Brain pericyte (primary cell): Measurements from ENCODE around the gene ZNF334.

ENCODE experiments used
- DNase-seq: peaks from one replicate; pipeline ENCODE4 v3.0.0-alpha.2; 2012; ENCODE audit warnings: low read depth, low spot score

ZNF334 gene

DNA sequence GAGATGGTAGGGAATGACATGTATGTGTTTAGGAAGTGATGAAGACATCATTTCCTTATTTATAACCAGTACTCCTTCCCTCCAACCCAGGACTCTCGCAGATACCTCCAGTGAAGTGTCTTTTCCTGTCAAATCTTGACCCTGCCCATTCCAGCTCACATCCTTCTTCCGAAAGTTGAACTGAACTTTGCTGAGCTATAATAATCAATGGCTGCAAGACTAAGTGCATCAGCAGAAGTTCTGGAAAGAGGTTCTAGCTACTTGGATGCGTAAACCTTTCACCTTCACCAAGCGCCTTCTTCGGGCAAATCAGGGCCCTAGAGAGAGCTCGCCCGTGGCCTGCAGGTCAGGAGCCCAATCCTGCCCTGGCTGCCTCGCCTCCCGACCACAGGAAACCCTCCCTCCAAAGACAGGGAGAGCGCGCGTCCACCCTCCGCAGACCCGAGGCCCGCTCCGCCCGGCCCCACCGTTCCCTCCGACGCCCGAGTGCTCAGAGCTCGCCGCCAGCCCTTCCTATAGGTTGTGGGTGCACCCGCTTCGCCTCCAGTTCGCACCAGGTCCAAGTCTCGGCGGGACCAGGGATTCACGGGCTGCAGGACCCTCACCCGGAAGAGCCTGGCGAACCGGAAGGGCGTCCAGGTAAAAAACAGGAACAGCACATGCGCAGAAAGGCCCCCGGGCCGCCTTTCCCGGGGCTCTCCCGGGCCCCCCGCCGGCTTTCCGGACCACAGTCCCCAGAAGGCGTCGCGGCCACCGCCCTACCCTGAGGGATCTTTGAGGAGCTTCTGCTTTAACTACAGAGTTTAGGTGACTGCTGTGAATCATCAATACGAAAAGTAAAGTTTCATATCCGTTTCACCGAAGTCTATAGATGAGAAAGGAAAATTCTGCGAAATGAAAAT, at the start of gene ZNF334:
Gene ZNF334, minus strand, starts transcription at position 617 of the 902 bp plus-strand sequence. CDS start 1,457 bp downstream, outside the sequence.
- no peak for DNase-seq

DNA sequence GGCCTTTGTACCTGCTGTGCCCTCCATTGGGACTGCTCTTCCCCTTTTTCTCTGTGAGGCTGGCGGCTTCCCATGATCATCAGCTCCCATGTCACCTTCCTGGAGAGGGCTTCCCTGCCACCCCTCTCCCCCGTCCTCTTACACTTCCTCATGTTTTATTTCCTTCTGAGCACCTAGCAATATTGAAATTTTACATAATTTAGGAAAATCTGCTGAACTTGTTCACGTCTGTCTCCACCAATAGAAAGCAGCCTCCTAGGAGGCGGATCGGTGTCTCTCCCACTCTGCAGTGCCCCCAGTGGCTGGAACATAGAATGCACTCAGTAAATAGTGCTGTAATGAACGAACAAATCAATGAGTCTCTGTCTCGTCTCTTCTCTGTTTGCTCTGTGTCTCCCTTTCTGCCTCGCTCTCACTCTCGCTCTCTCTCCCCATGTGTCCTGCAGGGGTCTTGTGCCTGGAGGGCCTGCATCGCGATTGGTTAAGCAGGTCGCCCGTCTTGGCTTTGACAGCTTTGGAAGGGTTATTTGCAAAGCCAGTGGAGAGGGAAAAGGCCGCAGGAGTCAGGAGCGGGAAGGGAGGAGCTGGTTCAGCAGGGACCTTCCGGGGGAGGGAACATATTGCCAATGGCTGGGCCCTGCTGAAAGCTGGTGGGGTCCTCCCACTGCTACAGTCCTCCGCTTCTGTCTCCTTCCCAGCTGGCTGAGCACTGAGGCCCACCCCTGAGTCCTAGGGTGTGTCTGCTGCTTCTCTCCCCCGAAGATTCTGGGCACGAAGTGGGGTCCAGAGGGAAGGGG, 49.2 kb upstream of the ZNF334 start:
- no peak for DNase-seq

DNA sequence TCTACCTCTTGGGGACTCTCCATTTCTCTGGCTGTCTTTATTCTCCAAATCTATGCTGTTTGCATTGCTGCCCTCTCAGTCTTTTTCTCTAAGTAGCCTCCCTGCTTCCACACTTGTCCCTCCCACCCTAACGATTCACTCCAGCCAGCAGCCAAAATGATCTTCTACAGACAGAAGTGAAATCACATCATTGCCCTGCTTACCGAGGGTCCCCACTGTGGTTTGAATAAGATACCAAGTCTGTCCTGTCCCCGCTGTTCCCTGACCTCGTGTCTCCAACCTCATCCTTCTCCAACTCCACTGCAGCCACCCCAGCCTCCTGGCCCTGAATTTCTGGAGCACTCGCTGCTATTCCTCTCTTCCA, 48.6 kb upstream of the ZNF334 start:
- no peak for DNase-seq

DNA sequence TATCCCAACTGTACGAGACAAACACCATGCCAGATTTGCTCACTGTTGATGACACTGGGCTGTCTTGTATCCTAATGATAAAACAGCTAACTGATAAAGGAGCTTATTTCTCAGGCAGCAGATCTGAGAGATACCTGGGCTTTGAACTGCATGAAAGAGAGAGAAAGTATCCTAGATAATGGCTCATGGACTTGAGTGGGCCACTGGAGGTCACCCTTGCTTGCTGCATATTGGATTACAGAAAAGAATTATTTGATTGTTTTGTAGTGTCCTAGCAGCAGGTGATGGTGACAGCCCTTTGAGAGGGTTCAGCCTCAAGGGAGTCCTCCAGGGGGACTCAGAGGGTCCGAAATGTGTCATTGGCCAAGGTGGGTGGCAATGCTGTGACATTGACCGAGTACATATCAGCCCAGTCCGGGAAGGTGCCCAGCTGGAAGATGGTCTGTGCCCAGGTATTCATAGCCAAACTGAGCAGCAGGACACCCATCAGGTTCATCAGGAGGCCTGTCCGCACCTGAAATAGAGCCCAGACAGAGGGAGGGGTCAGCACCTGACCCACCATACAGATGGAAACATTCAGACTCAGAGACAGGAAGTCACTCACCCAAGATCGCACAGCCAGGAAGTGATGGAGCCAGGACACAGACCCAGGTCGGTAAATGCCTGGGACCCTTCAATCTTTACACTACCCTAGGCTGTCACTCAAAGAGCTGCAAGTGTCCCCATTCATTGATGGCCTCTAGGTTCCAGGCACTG, 46.5 kb upstream of the ZNF334 start:
- no peak for DNase-seq

DNA sequence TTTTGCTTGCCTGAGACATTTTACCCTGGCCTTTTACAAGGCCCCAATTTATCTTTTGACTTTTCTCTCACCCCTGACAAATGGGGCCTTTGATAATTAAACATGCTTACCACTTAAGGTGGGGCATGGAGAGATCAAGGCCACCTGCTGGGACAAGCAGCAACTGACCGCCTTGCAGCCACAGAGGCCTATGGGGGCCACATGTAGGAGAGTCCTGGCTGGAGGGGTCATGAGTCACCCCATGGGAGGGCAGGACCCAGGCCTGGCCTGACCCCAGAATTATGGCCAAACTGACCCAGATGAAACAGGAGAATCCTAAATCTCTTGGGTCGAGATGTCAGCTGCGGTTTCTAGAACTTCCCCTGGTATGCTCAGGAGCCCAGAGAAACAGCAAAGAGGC, 45.6 kb upstream of the ZNF334 start:
- DNase-seq, result no peak

DNA sequence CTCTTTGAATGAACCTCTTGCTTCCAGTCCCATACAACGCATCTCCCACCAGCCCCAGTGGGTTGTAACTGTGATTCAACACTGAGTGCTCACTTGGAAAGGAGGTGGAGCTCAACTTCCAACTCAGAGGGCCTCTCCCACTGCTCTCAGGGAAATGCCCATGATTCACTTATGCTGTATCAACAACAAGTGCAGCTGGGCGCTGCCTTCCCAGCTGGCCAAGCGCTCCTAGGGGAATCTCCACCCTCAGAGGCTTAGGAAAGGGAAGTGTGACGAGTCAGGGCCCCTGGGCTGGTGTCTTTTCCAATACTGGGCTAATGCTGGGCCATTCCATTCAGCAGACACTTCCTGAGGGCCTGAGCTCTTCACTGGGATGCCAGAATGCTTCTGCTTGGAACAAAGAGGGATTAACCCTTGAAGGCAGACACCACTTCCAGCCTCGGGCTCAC, 45.2 kb upstream of the ZNF334 start:
- peak; percentile 44 for DNase-seq

DNA sequence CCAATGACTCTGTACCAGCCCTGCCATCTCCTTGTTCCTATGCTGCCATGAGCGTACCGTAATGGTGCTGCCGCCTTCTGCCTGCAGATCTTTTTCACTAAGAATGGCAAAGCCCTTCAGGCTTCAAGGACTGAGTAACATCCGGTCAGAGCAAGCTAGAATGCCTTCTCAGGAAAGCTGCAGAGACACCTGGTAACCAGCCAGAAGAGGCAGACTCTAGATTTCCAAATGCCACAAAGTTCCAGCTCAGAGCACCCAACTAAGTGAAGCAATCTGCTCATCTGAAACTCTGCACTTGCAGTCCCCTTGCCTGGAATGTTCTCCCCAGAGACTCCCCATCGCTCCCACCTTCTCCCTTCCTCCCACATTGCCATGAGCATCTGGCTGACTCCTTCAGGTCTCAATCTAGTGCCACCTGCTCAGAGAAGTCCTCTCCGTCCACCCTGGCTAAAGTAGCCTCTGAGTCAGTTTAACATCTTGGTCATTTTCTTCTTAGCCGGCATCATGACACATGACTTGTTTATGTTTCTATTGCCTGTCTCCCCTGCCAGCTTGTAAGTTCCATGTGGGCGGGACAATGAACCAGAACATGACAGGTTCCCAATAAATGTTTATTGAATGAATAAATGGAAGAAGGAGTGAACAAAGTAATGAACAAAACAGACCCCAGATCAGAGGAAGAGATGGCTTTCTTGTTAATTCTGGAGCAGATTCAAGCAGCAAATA, 44.0 kb upstream of the ZNF334 start:
- DNase-seq, result no peak

DNA sequence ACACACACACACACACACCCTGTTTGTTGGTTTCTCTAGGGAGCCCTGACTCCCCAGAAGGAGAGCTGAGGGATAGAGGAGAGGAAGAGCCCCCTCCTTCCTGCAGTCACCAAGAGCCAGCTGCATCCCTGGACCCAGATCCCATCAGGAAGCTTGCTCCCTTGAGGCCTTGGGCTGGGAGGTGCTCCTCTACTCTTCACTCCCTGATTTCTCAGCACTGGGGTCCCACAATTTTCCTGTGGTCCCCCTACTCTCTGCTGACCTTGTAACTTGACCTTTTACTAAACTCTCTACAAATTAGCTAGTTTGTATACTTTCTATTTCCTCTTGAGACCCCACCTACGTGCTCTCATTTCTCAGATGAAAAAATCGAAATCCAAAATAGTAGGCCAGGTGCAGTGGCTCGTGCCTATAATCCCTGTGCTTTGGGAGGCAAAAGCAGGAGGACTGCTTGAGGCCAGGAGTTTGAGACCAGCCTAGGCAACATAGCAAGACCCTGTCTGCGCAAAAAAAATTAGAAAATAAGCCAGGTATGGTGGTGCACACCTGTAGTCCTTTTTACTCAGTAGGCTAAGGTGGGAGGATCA, 42.1 kb upstream of the ZNF334 start:
- no peak for DNase-seq

DNA sequence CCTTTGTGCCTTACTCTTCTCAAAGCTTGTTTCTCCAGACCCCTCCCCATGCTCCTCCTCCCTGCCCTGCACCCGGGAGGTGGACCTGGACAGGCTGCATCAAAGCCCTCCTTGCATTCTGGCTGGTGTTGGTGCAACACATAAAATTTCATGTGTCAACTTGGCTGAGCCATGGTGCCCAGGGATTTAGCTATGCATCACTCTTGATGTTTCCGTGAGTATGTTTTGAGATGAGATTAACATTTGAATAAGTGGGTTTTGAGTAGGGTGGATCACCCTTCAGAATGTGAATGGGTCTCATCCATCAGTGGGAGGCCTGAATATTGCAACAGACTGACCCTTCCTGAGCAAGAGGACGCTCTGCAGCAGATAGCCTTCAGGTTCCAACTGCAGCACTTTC, 41.5 kb upstream of the ZNF334 start:
- no peak for DNase-seq

DNA sequence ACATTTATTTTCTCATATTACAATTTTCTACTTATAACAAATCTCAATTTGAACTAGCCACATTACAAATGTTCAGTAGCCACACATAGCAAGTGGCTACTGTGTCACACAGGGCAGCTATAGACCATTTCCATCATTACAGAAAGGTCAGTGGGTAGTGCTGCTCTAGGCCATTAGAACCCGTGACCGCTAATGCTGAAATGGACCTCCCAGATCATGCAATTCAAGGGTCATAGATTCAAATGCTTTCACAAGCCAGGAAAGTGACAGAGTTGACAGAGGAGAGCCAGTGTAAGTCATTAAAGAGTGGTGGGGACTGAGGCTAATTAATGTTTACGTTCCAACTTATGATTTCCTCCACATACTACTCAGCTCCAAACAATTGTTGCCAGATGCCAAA, 40.6 kb upstream of the ZNF334 start:
- no peak for DNase-seq

DNA sequence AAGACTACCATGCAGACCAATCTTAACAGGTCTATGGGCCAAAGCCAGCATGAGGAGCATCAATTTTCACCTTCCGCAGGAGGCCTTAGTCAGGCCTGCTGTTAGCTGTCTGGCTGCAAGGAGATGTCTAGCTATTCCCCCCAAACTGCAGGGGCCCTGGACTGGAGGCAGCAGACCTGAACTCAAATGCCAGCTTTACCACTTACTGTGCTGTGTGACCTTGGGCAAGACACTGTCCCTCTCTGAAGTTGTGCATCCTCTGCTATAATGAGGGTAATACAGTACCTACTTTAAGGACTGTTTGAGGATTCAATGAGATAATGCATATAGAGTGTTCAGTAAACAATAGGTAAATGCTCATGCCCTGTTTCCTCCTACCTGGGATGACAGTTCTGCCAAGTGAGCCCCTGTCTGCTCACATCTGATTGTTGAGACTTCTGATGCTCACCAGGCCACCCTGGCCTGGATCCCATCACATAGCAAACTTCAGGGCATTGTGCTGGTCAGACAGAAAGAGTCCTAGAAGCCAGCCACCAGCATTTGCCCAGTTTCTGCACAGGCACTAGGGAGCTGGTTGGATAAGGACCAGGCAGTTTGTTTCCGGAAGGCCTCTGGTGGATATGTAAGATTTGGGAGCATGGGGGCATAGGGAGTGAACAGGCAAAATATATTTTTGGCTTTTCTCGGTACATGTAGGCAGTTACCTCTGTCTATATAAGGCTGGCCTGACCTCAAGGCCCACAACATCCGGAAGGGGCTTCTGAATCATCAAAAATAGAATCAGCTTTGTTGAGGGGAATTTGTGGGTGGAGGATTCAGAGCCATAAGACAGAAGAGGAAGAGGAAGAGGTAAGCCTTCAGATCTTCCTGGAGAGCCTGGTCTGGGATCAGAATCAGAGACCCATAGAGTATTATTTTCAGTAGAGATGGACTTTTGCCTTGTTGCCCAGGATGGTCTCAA, 39.4 kb upstream of the ZNF334 start:
- DNase-seq, result no peak

DNA sequence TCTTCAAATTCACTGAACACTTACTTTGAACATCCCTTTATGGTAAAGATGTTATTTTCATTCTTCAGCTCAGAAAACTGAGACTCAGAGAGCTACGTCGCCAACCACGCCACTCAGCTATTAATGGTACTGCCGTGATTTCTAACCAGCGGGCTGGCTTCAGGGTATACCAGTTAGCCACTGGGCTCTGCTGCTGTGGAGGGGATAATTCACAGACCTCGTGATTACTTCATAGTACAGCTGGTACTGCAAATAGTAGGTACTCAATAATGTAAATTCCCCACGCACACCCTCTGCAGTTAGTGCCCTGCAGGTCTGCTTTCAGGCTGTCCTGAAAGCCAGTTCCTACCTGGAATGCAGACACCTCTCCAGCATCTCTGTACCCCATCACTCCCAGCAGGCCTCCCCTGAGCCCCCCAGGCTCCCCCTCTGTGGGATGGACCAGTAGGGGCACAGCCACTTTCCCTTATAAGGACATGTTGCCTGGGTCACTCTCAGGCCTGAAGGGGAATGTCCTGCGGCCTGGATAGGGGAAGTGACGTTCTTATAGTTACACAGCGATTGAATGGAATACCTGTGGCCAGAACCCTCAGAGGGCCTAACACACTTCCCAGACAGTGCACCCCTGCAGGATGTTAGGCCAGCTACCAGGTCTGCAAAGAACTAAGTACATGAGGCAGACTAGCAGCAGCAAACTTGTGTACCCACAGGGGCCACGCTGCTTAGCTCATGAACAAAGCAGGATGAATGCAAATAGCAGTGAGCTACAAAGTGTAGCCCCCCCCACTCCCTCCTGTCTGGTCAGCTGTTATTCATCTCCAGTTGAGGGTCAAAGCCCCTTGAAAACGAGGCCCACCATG, 38.4 kb upstream of the ZNF334 start:
- no peak for DNase-seq

DNA sequence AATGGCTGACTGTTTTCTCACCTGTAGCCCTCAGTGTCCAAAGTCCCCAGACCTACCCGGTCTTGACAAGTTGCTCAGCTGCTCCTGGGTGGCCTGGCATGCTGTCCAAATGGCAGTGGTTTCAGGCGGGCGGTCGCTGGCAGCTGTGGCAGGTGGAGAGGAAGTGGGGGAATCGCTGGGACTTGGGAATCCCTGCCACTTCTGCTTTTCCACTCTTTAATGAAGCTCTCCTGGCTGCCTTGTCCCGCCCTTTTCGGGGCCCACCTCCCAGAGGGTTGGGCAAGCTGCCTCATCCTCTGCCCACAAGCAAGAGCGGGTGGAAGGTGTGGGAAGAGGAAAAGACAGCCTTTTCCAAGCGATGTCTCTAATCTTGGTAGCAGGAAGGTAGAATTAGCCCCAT, 37.1 kb upstream of the ZNF334 start, which contains the start of gene OCSTAMP:
Gene OCSTAMP, minus strand, starts transcription at position 194 of the 400 bp plus-strand sequence. Its CDS starts 94 bp downstream, at position 100.
- DNase-seq, result no peak

DNA sequence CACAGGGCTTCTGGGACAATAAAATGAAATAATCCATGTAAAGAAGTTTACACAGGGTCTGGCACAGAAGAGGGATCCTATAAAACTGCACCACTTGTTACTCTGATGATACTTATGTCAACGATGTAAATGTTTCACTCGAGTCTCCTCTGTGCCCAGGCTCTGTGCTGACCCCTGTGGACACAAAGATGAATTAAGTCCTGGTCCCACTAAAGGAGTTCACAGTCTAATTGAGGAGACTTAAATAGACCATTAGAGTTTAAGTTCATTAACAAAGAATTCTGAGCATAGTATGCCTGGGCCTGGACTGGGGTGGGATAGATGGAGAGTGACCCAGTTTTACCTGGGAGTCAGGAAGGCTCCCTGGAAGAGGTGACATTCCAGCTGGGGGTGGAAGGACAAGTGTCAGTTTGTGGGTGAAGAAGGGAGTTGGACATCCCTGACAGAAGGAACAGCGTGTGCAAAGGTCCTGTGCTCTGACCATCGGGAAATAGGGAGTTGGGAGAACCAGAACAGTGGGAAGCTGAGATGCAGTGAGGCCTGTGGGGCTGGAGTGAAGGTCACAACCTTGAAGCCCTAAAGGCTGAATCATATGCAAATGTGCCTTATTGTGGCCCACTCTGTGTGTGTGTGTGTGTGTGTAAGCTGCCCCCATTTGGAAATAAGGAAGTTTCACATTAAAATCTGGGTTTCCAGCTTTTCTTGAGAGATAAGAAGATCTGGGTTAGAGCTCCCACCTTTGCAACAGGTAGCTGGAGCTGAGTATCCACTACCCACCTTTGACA, 36.0 kb upstream of the ZNF334 start:
- DNase-seq, result no peak

DNA sequence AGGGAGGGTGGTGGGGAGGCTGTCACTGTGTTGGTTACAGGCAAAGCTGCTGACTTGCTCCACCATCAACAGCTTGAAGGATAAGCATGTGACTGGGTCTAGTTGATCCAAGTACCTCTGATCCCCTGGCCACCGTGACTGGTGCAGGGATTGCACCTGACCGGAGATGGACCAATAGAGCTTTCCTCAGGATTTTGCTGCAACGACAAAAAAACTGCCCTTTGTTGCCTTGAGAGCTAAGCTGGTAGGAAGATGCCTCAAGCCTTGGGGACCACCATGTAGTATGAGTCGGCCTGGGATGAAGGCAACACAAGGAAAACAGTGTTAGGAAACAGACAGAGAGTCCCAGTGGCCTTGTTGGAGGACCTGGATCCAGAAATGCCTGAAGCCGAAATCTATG, 35.3 kb upstream of the ZNF334 start:
- no peak for DNase-seq

DNA sequence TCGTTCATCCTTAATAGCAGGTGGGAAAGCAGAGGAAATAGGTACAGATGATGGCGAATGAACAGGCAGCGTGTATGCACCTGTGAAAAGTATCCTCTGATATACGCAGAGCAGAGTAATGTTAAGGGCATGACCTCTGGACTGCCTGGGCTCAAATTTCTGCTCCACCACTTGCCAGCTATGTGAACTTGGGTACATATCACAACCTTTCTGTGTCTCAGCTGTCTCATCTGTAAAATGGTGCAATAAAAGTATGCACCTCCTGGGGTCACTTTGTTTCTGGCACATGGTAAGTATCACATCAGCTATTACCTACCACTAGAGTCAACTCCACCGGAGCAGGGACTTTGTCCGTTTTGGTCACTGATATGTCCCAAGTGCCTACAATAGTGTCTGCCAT, 34.6 kb upstream of the ZNF334 start:
- DNase-seq, result no peak

DNA sequence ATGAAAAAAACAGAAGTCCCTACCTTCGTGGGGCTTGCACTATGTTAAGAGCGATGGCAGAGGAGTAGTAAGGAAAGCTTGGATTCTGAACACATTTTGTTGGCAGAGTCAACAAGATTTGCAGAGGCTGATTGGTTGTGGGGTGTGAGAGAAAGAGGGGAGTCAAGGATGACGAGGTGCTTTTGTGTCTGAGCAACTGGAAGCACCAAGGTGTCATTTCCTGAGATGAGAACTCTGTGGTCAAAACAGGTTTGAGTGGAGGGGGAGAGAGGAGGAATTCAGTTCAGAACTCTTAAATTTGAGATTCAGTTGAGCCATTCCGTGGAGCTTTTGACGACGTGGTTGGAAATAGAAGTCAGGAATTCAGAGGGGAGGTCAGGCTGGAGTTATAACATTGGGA, 33.6 kb upstream of the ZNF334 start:
- no peak for DNase-seq

DNA sequence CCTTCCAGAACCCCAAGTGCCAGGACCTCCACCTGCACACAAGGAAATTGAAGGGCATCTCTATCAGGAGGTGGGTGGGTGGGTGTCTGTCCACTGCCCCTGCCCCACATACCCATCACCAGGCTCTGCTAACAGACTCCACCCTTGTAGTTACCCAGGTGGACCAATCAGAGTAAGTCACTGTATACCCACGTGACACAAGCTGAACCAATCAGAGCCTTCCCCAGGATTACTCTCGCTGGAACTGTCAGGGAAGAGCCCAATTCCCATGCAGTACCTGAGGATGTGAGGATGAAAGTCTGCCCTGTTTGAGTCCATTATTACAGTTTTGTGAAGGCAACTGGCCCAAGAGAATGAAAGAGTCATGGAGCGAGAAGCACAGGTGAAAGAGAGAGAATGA, 32.9 kb upstream of the ZNF334 start:
- no peak for DNase-seq
